GM19193 (cell line): Measurements from ENCODE around the gene LPP.

ENCODE experiments used
- POLR2A ChIP-seq: IDR thresholded peaks from 4 replicates; pipeline ENCODE4 v1.6.1; 2011; ENCODE audit not compliant: insufficient read depth, insufficient read length; ENCODE audit errors: extremely low read depth

LPP gene

GRCh38 chr3:188539631-188540194 lies 385.8 kb downstream of the LPP start:
- TF ChIP-seq POLR2A, result no peak

- no peak for TF ChIP-seq POLR2A
These were observed 388.2 kb downstream of the LPP start for GRCh38 chr3:188542196-188542595.

- TF ChIP-seq POLR2A, result no peak
These were observed 390.1 kb downstream of the LPP start for GRCh38 chr3:188544012-188544411.

- TF ChIP-seq POLR2A, result no peak
These were observed 393.1 kb downstream of the LPP start for GRCh38 chr3:188546835-188547670.

- TF ChIP-seq POLR2A, result no peak
These were observed 399.6 kb downstream of the LPP start for GRCh38 chr3:188553569-188553968.

- no peak for TF ChIP-seq POLR2A
These were observed 400.4 kb downstream of the LPP start for GRCh38 chr3:188554404-188554803.

GRCh38 chr3:188557235-188557634 lies 403.3 kb downstream of the LPP start:
- no peak for TF ChIP-seq POLR2A

- TF ChIP-seq POLR2A, result no peak
These were observed 404.6 kb downstream of the LPP start for GRCh38 chr3:188558343-188559071.

GRCh38 chr3:188559072-188559429 lies 405.1 kb downstream of the LPP start:
- no peak for TF ChIP-seq POLR2A

- TF ChIP-seq POLR2A, result no peak
These were observed 405.9 kb downstream of the LPP start for GRCh38 chr3:188559856-188560255.

- TF ChIP-seq POLR2A, result no peak
These were observed 408.2 kb downstream of the LPP start for GRCh38 chr3:188562144-188562543.

GRCh38 chr3:188567478-188568195 lies 413.7 kb downstream of the LPP start:
- TF ChIP-seq POLR2A, result no peak

- TF ChIP-seq POLR2A, result no peak
These were observed 414.8 kb downstream of the LPP start for GRCh38 chr3:188568736-188569135.

- TF ChIP-seq POLR2A, result no peak
These were observed 417.7 kb downstream of the LPP start for GRCh38 chr3:188571531-188572095.
